ENCODE measurements around the gene DBH.
A peak's percentile ranks its signal among the peaks of the same experiment; 100 is the strongest.

The DBH gene

GRCh38 chr9:133614056-133614455, 22.1 kb upstream of the DBH start:
- TF ChIP-seq CTCF (conservative IDR thresholded peaks at IDR 0.05; ENCODE audit: low read depth, low read length) = no peak
- no peak overlapping the region for H3K4me3 ChIP-seq (ENCODE audit: low read depth, low read length)
- DNase-seq (ENCODE audit: low read depth) = no peak

- no peak overlapping the region for H3K4me3 ChIP-seq (ENCODE audit: low read depth, low read length)
- no peak for TF ChIP-seq CTCF (conservative IDR thresholded peaks at IDR 0.05; ENCODE audit: low read depth, low read length)
- no peak for DNase-seq (ENCODE audit: low read depth)
Measured at GRCh38 chr9:133614678-133615077, 21.5 kb upstream of the DBH start.

- H3K4me3 ChIP-seq (ENCODE audit: low read depth, low read length) = no peak overlapping the region
- TF ChIP-seq CTCF (conservative IDR thresholded peaks at IDR 0.05; ENCODE audit: low read depth, low read length) = no peak
- no peak for DNase-seq (ENCODE audit: low read depth)
Measured at GRCh38 chr9:133615186-133615585, 21.0 kb upstream of the DBH start.

GRCh38 chr9:133615606-133616188, 20.5 kb upstream of the DBH start:
- DNase-seq (ENCODE audit: low read depth) = no peak
- TF ChIP-seq CTCF (conservative IDR thresholded peaks at IDR 0.05; ENCODE audit: low read depth, low read length) = no peak
- H3K4me3 ChIP-seq (ENCODE audit: low read depth, low read length) = no peak overlapping the region

- no peak overlapping the region for H3K4me3 ChIP-seq (ENCODE audit: low read depth, low read length)
- no peak for DNase-seq (ENCODE audit: low read depth)
- TF ChIP-seq CTCF (conservative IDR thresholded peaks at IDR 0.05; ENCODE audit: low read depth, low read length) = no peak
Measured at GRCh38 chr9:133616643-133617405, 19.3 kb upstream of the DBH start.

- no peak overlapping the region for H3K4me3 ChIP-seq (ENCODE audit: low read depth, low read length)
- no peak for DNase-seq (ENCODE audit: low read depth)
- no peak for TF ChIP-seq CTCF (conservative IDR thresholded peaks at IDR 0.05; ENCODE audit: low read depth, low read length)
Measured at GRCh38 chr9:133618726-133619125, 17.4 kb upstream of the DBH start.

- peak; percentile 2 for DNase-seq (ENCODE audit: low read depth)
- no peak for TF ChIP-seq CTCF (conservative IDR thresholded peaks at IDR 0.05; ENCODE audit: low read depth, low read length)
- no peak overlapping the region for H3K4me3 ChIP-seq (ENCODE audit: low read depth, low read length)
Measured at GRCh38 chr9:133619791-133620190, 16.4 kb upstream of the DBH start.
